ENCODE measurements around the gene EPHB3. TPM values are rescaled to one million over a fixed set of nuclear protein-coding genes. Genes with fewer than 3 reads are reported as not detected.

The EPHB3 gene
- polyA plus RNA-seq, 2 of the 4 experiments (the other 2 are of a cell fraction) = 0.36 to 0.50 TPM

DNA sequence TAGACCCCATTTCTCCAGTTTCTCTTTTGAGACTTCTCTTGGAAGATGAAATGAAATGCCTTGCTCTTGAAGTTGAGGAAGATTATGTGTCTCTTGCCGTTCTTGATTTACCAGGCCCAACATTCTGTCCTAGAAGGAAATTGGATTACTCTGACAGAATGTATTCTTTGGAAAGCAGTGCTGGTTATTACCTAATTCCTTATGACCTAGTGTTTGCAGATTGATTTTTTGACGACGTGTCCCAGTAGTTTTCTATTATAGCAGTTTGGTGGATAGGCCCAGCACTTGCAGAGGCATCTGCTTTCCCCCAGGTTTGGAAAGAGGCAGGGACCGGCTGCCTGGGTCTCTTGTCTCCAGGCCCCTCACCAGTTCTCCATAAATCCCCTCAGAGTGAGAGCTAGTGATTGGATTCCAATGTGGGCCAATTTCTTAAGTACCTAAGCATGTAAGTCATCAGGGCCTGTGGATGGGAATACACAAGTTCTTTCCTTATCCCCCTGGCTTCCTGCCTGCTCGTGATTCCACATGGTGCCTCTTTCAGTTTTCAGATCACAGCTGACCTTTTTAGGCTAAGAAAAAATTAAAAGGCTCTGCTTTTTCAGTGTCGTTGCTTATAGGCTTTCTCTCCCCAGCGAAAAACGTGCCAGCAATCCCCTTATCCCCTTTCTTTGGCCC, 50.2 kb downstream of the EPHB3 start:
- ATAC-seq = no peak

GRCh38 chr3:184615396-184615795, 53.8 kb downstream of the EPHB3 start:
- 55% methylated on average over 1 of the region's 1 CpG for WGBS (ENCODE audit: missing lambda C conversion rate)
- Histone ChIP-seq H3K9me3 (no peaks in the 10 kb centered on the region), H3K4me1 (no peaks in the 10 kb centered on the region), H3K4me2 (no peak overlapping the region), H3K27ac (no peak overlapping the region), H3K4me3 (no peak overlapping the region)
- DNase-seq (ENCODE audit: low read depth in 1 of 2, low spot score in 1 of 2) = no peak
- no peak for ATAC-seq
- FAIRE-seq = no peak
- ChIA-PET CTCF (no interaction called here), POLR2A (no interaction called here)
- TF ChIP-seq ZFP36 (IDR thresholded peaks at IDR 0.05; ENCODE audit: borderline replicate concordance, partially characterized antibody) (no peak), CHD2 (IDR thresholded peaks at IDR 0.05; ENCODE audit: low read length, partially characterized antibody) (no peak), ZC3H11A (IDR thresholded peaks at IDR 0.05) (no peak), SREBF2 (IDR thresholded peaks at IDR 0.05) (no peak), TP53 (CRISPR knock-in tag; IDR thresholded peaks at IDR 0.05) (no peak), BCL3 (IDR thresholded peaks at IDR 0.05) (no peak), SMC3 (IDR thresholded peaks at IDR 0.05) (no peak), NPAS2 (CRISPR knock-in tag; IDR thresholded peaks at IDR 0.05; ENCODE audit: borderline replicate concordance) (no peak), JUNB (IDR thresholded peaks at IDR 0.05) (no peak), ZNF302 (CRISPR knock-in tag; IDR thresholded peaks at IDR 0.05) (no peak)

More for the DNA sequence above, 50.2 kb downstream of the EPHB3 start:
- FAIRE-seq = no peak
- TF ChIP-seq, protein P1, sequence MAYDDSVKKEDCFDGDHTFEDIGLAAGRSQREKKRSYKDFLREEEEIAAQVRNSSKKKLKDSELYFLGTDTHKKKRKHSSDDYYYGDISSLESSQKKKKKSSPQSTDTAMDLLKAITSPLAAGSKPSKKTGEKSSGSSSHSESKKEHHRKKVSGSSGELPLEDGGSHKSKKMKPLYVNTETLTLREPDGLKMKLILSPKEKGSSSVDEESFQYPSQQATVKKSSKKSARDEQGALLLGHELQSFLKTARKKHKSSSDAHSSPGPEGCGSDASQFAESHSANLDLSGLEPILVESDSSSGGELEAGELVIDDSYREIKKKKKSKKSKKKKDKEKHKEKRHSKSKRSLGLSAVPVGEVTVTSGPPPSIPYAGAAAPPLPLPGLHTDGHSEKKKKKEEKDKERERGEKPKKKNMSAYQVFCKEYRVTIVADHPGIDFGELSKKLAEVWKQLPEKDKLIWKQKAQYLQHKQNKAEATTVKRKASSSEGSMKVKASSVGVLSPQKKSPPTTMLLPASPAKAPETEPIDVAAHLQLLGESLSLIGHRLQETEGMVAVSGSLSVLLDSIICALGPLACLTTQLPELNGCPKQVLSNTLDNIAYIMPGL (CRISPR knock-in tag; IDR thresholded peaks at IDR 0.05; ENCODE audit: borderline replicate concordance) = no peak
- TF ChIP-seq REST (IDR thresholded peaks at IDR 0.05) = no peak
- no peak for TF ChIP-seq USF2 (IDR thresholded peaks at IDR 0.05)
- no peak for TF ChIP-seq FOSL2 (IDR thresholded peaks at IDR 0.05)
- TF ChIP-seq FOSL2 (CRISPR knock-in tag; IDR thresholded peaks at IDR 0.05) = no peak
- no peak for TF ChIP-seq BCL3 (IDR thresholded peaks at IDR 0.05)
- no peak for TF ChIP-seq RARB (CRISPR knock-in tag; IDR thresholded peaks at IDR 0.05)
- no peak for TF ChIP-seq RFX5 (IDR thresholded peaks at IDR 0.05)
- no peak for TF ChIP-seq KDM1A (IDR thresholded peaks at IDR 0.05; ENCODE audit: low read depth)
- H3K9me3 ChIP-seq = no peaks in the 10 kb centered on the region
- H3K4me1 ChIP-seq = no peaks in the 10 kb centered on the region
- DNase-seq (ENCODE audit: low read depth in 1 of 2, low spot score in 1 of 2) = no peak
- no peak overlapping the region for H3K27ac ChIP-seq
- 63% methylated on average over 8 of the region's 8 CpGs for WGBS (ENCODE audit: missing lambda C conversion rate)
- POLR2A ChIA-PET = no interaction called here
- CTCF ChIA-PET = interaction anchor here (1.4 kb wide), 1 partner anchor 9 kb away, joined by 3 read pairs; no protein-coding TSS in a partner anchor
- H3K4me2 ChIP-seq = no peak overlapping the region
- H3K4me3 ChIP-seq = no peak overlapping the region
